Measurements from ENCODE around the gene COL13A1. TPM values are rescaled to one million over a fixed set of nuclear protein-coding genes. Genes with fewer than 3 reads are reported as not detected.

The COL13A1 gene
- total and polyA plus RNA-seq, 4 donors, result 0.17 to 0.47 (median 0.18) TPM

DNA sequence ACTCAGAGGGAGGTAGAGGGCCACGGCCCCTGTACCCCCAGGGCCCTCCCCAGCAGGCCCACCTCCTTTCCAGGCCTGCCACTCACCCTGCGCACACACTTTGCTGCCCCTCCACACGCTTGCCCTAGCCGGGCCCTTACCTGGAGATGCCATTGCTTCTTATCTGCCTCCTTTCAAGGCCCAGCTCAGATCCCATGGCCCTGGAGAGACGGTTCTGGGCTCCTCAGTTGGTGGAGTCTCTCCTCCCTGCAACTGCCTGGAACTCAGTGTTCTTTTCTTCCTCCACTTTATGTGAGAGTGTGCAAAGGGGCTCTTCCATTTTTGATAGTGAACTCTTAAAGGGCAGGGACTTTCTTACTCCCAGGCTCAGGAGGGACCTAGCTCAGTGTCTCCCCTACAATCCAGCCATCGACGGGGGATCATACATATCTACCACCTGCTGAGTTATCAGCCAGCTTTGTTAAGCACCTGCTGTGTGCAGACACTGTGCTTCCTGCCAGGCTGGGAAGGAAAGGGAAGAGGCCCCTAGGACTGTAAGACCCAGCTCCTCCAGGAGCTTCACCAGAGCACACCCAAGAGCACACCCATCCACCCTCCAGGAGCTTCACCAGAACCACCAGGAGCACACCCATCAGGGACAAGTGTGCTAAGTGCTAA, 161.6 kb downstream of the COL13A1 start (continued):
- TF ChIP-seq, protein P1, sequence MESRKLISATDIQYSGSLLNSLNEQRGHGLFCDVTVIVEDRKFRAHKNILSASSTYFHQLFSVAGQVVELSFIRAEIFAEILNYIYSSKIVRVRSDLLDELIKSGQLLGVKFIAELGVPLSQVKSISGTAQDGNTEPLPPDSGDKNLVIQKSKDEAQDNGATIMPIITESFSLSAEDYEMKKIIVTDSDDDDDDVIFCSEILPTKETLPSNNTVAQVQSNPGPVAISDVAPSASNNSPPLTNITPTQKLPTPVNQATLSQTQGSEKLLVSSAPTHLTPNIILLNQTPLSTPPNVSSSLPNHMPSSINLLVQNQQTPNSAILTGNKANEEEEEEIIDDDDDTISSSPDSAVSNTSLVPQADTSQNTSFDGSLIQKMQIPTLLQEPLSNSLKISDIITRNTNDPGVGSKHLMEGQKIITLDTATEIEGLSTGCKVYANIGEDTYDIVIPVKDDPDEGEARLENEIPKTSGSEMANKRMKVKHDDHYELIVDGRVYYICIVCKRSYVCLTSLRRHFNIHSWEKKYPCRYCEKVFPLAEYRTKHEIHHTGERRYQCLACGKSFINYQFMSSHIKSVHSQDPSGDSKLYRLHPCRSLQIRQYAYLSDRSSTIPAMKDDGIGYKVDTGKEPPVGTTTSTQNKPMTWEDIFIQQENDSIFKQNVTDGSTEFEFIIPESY (IDR thresholded peaks at IDR 0.05), result no peak
- TF ChIP-seq GABPA (IDR thresholded peaks at IDR 0.05 in 1 of 2, conservative IDR thresholded peaks at IDR 0.05 in 1 of 2) (no peak), FOXA1 (IDR thresholded peaks at IDR 0.05) (no peak), FOXA2 (IDR thresholded peaks at IDR 0.05) (no peak), HNF4G (IDR thresholded peaks at IDR 0.05) (no peak)

DNA sequence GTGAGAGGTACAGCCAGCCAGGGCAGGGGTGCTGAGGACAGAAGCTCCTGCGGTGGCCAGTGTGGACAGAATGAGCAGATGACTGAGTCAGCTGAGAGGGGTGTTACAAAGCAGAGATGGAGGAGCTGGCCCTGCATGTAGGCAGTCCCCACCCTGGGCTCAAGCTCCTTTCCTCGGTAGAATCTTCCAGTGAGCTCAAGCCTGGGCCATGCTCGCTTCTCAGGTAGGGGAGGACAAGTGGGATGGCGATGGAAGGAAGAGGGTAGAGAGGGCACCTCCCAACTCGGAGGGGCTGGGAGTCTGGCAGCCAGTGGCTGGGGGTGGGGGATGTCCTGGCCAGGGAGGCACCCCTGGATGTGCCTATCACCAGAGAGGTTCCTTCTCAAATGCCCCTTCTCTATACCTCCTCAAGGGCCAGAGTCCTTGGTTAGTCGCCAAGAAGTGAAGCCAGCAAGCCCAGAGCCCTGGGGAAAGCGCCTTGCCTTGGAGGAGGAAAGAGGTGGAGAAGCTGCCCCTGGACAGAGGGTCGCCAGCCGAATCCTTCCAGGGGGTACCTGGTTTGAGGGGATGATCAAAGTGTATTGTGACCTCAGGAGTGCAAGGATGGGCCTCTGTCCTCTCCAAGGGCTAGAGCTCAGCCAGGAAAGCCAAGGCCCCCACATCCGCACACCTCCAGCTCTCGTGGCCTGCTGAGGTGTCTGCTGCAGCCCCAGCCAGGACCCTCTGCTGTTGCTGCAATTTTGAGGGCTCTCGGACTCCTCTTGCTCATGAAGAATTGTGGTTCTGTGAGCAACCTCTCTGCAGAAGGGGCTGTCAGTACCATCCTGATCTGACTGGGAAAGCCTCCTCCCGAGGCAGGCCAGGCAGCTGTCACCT, 162.4 kb downstream of the COL13A1 start:
- Histone ChIP-seq H3K36me3 (ENCODE audit: control insufficient read depth in 4 of 4, insufficient read depth in 3 of 4, low read depth in 1 of 4, low read length in 3 of 4) (no peaks in the 10 kb centered on the region), H3K27me3 (ENCODE audit: control insufficient read depth in 4 of 4, insufficient read depth in 4 of 4, low read length in 3 of 4) (no peaks in the 10 kb centered on the region), H3K27ac (ENCODE audit: low read depth in 1 of 2, low read length in 2 of 2) (no peak overlapping the region), H3K9me3 (ENCODE audit: control insufficient read depth in 4 of 4, low read length in 3 of 4) (no peaks in the 10 kb centered on the region), H3K4me3 (ENCODE audit: low read depth in 1 of 3, low read length in 3 of 3) (no peak overlapping the region), H3K4me1 (ENCODE audit: control insufficient read depth in 4 of 4, insufficient read depth in 4 of 4, low read length in 3 of 4) (no peaks in the 10 kb centered on the region), H3K9ac (ENCODE audit: low read depth in 1 of 2, low read length in 2 of 2) (no peak overlapping the region)
- TF ChIP-seq, protein P1 (IDR thresholded peaks at IDR 0.05), result no peak
- TF ChIP-seq, protein P2, sequence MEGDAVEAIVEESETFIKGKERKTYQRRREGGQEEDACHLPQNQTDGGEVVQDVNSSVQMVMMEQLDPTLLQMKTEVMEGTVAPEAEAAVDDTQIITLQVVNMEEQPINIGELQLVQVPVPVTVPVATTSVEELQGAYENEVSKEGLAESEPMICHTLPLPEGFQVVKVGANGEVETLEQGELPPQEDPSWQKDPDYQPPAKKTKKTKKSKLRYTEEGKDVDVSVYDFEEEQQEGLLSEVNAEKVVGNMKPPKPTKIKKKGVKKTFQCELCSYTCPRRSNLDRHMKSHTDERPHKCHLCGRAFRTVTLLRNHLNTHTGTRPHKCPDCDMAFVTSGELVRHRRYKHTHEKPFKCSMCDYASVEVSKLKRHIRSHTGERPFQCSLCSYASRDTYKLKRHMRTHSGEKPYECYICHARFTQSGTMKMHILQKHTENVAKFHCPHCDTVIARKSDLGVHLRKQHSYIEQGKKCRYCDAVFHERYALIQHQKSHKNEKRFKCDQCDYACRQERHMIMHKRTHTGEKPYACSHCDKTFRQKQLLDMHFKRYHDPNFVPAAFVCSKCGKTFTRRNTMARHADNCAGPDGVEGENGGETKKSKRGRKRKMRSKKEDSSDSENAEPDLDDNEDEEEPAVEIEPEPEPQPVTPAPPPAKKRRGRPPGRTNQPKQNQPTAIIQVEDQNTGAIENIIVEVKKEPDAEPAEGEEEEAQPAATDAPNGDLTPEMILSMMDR (IDR thresholded peaks at IDR 0.05; ENCODE audit: low read depth, low read length, missing input control), result no peak
- 90% methylated on average over 13 of the region's 13 CpGs for WGBS
- no peak for DNase-seq (ENCODE audit: low spot score)

DNA sequence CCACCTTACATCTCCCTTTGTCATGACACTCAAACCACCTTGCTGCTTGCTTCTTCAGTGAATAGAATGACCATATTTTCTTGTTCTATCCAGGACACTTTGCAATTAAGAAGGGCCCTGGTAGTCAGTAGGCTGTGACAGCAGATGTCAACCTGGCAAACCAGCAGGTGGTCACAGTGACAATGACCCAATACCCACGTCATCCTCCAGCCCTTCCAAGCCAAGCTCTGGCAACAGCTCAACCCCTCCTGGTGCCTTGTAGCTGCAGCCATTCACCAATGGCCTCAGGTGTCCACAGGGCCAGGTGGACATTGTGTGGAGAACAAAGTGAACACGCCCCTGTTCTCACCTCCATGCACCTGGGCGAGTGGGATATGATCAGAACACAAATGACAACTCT, 163.4 kb downstream of the COL13A1 start:
- Histone ChIP-seq H3K9me3 (ENCODE audit: control insufficient read depth in 4 of 4, low read length in 3 of 4) (no peaks in the 10 kb centered on the region), H3K9ac (ENCODE audit: low read depth in 1 of 2, low read length in 2 of 2) (no peak overlapping the region), H3K4me3 (ENCODE audit: low read depth in 1 of 3, low read length in 3 of 3) (no peak overlapping the region), H3K27me3 (ENCODE audit: control insufficient read depth in 4 of 4, insufficient read depth in 4 of 4, low read length in 3 of 4) (no peaks in the 10 kb centered on the region), H3K4me1 (ENCODE audit: control insufficient read depth in 4 of 4, insufficient read depth in 4 of 4, low read length in 3 of 4) (no peaks in the 10 kb centered on the region), H3K27ac (ENCODE audit: low read depth in 1 of 2, low read length in 2 of 2) (no peak overlapping the region), H3K36me3 (ENCODE audit: control insufficient read depth in 4 of 4, insufficient read depth in 3 of 4, low read depth in 1 of 4, low read length in 3 of 4) (no peaks in the 10 kb centered on the region)
- TF ChIP-seq, protein P3, sequence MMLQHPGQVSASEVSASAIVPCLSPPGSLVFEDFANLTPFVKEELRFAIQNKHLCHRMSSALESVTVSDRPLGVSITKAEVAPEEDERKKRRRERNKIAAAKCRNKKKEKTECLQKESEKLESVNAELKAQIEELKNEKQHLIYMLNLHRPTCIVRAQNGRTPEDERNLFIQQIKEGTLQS (IDR thresholded peaks at IDR 0.05), result no peak
- TF ChIP-seq EGR1 (IDR thresholded peaks at IDR 0.05; ENCODE audit: low read depth in 2 of 2) (no peak), GABPA (IDR thresholded peaks at IDR 0.05 in 1 of 2, conservative IDR thresholded peaks at IDR 0.05 in 1 of 2) (no peak), NR2F2 (IDR thresholded peaks at IDR 0.05) (no peak), RAD21 (IDR thresholded peaks at IDR 0.05) (no peak), RXRA (IDR thresholded peaks at IDR 0.05) (no peak), JUND (IDR thresholded peaks at IDR 0.05) (no peak), FOXA2 (IDR thresholded peaks at IDR 0.05) (no peak), TAF1 (conservative IDR thresholded peaks at IDR 0.05) (no peak), SP1 (IDR thresholded peaks at IDR 0.05) (no peak), FOXA1 (IDR thresholded peaks at IDR 0.05) (no peak), HNF4A (conservative IDR thresholded peaks at IDR 0.05) (no peak), YY1 (IDR thresholded peaks at IDR 0.05) (no peak)
- TF ChIP-seq, protein P2 (IDR thresholded peaks at IDR 0.05; ENCODE audit: low read depth, low read length, missing input control), result no peak
- TF ChIP-seq, protein P4, sequence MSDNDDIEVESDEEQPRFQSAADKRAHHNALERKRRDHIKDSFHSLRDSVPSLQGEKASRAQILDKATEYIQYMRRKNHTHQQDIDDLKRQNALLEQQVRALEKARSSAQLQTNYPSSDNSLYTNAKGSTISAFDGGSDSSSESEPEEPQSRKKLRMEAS (IDR thresholded peaks at IDR 0.05), result no peak
- TF ChIP-seq, protein P1 (IDR thresholded peaks at IDR 0.05), result no peak
- no peak for DNase-seq (ENCODE audit: low spot score)
- 79% methylated on average over 3 of the region's 3 CpGs for WGBS
